Type B pancreatic cell (in vitro differentiated cells): ENCODE data around the gene EIF1AY. TPM values are rescaled to one million over a fixed set of nuclear protein-coding genes. Genes with fewer than 3 reads are reported as not detected.
"Not testable (repeated sequence)": the region's sequence is repeated elsewhere in the genome, so short reads cannot be mapped to it uniquely, and the experiment has no call there.

Source experiments
- DNase-seq: peaks from one replicate; pipeline ENCODE4 v3.0.0; 2021; ENCODE audit warnings: mixed read lengths; ENCODE audit not compliant: unreplicated experiment; ENCODE audit errors: extremely low spot score
- H3K27ac Mint-ChIP-seq: 2 replicates; pipeline ENCODE4 v1.8.0; 2021; ENCODE audit warnings: mild to moderate bottlenecking, mixed read lengths
- H3K27me3 Mint-ChIP-seq: 2 replicates; pipeline ENCODE4 v1.8.0; 2021; ENCODE audit warnings: mixed read lengths
- H3K36me3 Mint-ChIP-seq: 2 replicates; pipeline ENCODE4 v1.8.0; 2021; ENCODE audit warnings: mixed read lengths
- H3K4me1 Mint-ChIP-seq: one replicate; pipeline ENCODE4 v1.8.0; 2021; ENCODE audit warnings: mixed read lengths; ENCODE audit not compliant: unreplicated experiment
- H3K4me3 Mint-ChIP-seq: 2 replicates; pipeline ENCODE4 v1.8.0; 2021; ENCODE audit warnings: mild to moderate bottlenecking, mixed read lengths
- H3K9me3 Mint-ChIP-seq: 2 replicates; pipeline ENCODE4 v1.8.0; 2021; ENCODE audit warnings: mixed read lengths
- CTCF ChIP-seq: fragments of 200-600 bp; sonication (generic); conservative IDR thresholded peaks from 2 replicates; pipeline ENCODE4 v1.5.0; 2021; ENCODE audit warnings: antibody characterized with exemption, mild to moderate bottlenecking
- total RNA-seq: library from RNA; stranded (reverse); gene quantifications from 2 replicates; pipeline ENCODE4 v1.2.1, GENCODE V29; 2021; ENCODE audit warnings: low replicate concordance

The EIF1AY gene
- total RNA-seq, 1 donor from 2014 or later, result not detected

- Mint-ChIP-seq H3K9me3 (no peaks in the 10 kb centered on the region), H3K4me3 (no peak overlapping the region), H3K27me3 (no peaks in the 10 kb centered on the region), H3K27ac (no peak overlapping the region), H3K36me3 (no peaks in the 10 kb centered on the region), H3K4me1 (no peaks in the 10 kb centered on the region)
- no peak for DNase-seq
- no peak for TF ChIP-seq CTCF
These were observed 29.5 kb upstream of the EIF1AY start for GRCh38 chrY:20546071-20546470.

GRCh38 chrY:20549289-20549688 is 26.3 kb upstream of the EIF1AY start:
- Mint-ChIP-seq H3K27ac (no peak overlapping the region), H3K9me3 (no peaks in the 10 kb centered on the region), H3K4me3 (no peak overlapping the region), H3K27me3 (no peaks in the 10 kb centered on the region), H3K4me1 (no peaks in the 10 kb centered on the region), H3K36me3 (no peaks in the 10 kb centered on the region)
- no peak for DNase-seq
- TF ChIP-seq CTCF, result no peak

GRCh38 chrY:20551840-20552239 is 23.7 kb upstream of the EIF1AY start:
- TF ChIP-seq CTCF, result no peak
- H3K27ac Mint-ChIP-seq, result no peak overlapping the region
- no peaks in the 10 kb centered on the region for H3K36me3 Mint-ChIP-seq
- no peaks in the 10 kb centered on the region for H3K9me3 Mint-ChIP-seq
- H3K4me3 Mint-ChIP-seq, result no peak overlapping the region
- DNase-seq, result no peak
- H3K27me3 Mint-ChIP-seq, result no peaks in the 10 kb centered on the region
- no peaks in the 10 kb centered on the region for H3K4me1 Mint-ChIP-seq

- H3K27me3 Mint-ChIP-seq, H3K4me3 Mint-ChIP-seq, H3K4me1 Mint-ChIP-seq, H3K27ac Mint-ChIP-seq, H3K9me3 Mint-ChIP-seq, H3K36me3 Mint-ChIP-seq, DNase-seq: not testable (repeated sequence)
These were observed 22.7 kb upstream of the EIF1AY start for GRCh38 chrY:20552764-20553323.

- Mint-ChIP-seq H3K27ac (no peak overlapping the region), H3K27me3 (no peaks in the 10 kb centered on the region), H3K4me3 (no peak overlapping the region)
These were observed 19.8 kb upstream of the EIF1AY start for GRCh38 chrY:20555820-20556219.

GRCh38 chrY:20558677-20559076 is 16.9 kb upstream of the EIF1AY start:
- Mint-ChIP-seq H3K4me3 (no peak overlapping the region), H3K36me3 (no peaks in the 10 kb centered on the region), H3K4me1 (no peaks in the 10 kb centered on the region), H3K27me3 (no peaks in the 10 kb centered on the region), H3K9me3 (no peaks in the 10 kb centered on the region), H3K27ac (no peak overlapping the region)
- no peak for DNase-seq
- TF ChIP-seq CTCF, result no peak

More at GRCh38 chrY:20555820-20556219, 19.8 kb upstream of the EIF1AY start:
- DNase-seq, result no peak
- Mint-ChIP-seq H3K36me3 (no peaks in the 10 kb centered on the region), H3K9me3 (no peaks in the 10 kb centered on the region), H3K4me1 (no peaks in the 10 kb centered on the region)
- no peak for TF ChIP-seq CTCF
